Mucosa of descending colon (tissue), 3 donors: ENCODE results near the gene THBD. TPM values are rescaled to one million over a fixed set of nuclear protein-coding genes. Genes with fewer than 3 reads are reported as not detected.
A peak's percentile ranks its signal among the peaks of the same experiment; 100 is the strongest.

Source experiments
- ATAC-seq: fragments of 200-7000 bp; cut with Tn5 transposase; one replicate; pipeline ENCODE4 v1.9.1; 2020; ENCODE audit warnings: mild to moderate bottlenecking, moderate library complexity
- DNase-seq, 3 donors: peaks; one replicate each; pipeline ENCODE4 v3.0.0-alpha.2; 2020
- H3K36me3 ChIP-seq: fragments of 200-600 bp; one replicate; pipeline ENCODE4 v1.8.0; 2021; ENCODE audit warnings: low read depth, mild to moderate bottlenecking
- H3K4me1 ChIP-seq: fragments of 200-600 bp; one replicate; pipeline ENCODE4 v1.8.0; 2021; ENCODE audit warnings: low read depth, mild to moderate bottlenecking
- H3K4me3 ChIP-seq: fragments of 200-600 bp; one replicate; pipeline ENCODE4 v1.8.0; 2021; ENCODE audit warnings: mild to moderate bottlenecking
- H3K9me3 ChIP-seq: fragments of 200-600 bp; one replicate; pipeline ENCODE4 v1.8.0; 2021; ENCODE audit warnings: mild to moderate bottlenecking
- CTCF ChIP-seq: fragments of 200-600 bp; IDR thresholded peaks from one replicate; pipeline ENCODE4 v1.8.0; 2022; ENCODE audit warnings: antibody characterized with exemption, mild to moderate bottlenecking
- intact Hi-C, 2 donors: fragments of 100-400 bp; cut with DNase I in 1 of 2; cut with micrococcal nuclease in 1 of 2; formaldehyde crosslinking; loops; one replicate each; pipeline versions ENCODE4 v1.11.0 to v1.11.1; 2022; cut with DNase I, micrococcal nuclease
- total RNA-seq, 3 donors: library from RNA; stranded (reverse); fragmentation: NEBNext Ultra II Directional in 2 of 3; extraction: Animal tissue kit (Norgen Biotek cat#: 25700) in 2 of 3; gene quantifications; one replicate each; pipeline versions ENCODE4 v1.2.1 to v1.2.4, GENCODE V29; 2021 to 2023
- donor health status: DM: no; HTN: no; CAD: no; lungs with moderate emphysema.
- donor health status: DM: no; HTN: no; CAD: no.
- donor health status: DM: no; HTN: yes; CAD: no.

Gene THBD
- total RNA-seq, 3 donors from 2014 or later = 1.8 to 8.8 (median 5.9) TPM

DNA sequence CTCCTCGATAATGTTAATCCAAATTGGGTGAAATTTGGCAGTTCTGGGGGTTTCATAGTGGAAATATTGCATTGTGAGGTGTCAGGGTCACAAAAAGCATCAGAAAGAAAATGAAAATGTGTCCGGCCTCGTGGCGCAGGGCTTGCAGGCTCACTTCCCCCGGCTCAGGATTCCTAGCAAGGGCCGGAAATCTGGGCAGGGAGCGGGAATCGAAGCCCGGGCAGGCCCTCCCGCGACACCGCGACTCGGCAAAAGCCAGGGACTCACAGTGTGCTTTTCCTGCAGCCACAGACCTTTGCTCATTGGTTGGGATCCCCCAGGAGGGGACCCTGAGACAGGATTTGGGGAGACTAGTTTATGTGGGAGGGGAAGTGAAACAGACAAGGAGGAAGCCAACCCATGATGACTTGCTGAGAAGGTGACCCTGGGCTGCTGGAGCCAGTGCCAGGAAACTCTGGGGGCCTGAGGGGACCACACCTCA, 37.5 kb upstream of the THBD start:
- TF ChIP-seq CTCF = no peak
- peak in 1 of 3 donors; percentile 60 for DNase-seq
- H3K4me3 ChIP-seq = no peak overlapping the region

DNA sequence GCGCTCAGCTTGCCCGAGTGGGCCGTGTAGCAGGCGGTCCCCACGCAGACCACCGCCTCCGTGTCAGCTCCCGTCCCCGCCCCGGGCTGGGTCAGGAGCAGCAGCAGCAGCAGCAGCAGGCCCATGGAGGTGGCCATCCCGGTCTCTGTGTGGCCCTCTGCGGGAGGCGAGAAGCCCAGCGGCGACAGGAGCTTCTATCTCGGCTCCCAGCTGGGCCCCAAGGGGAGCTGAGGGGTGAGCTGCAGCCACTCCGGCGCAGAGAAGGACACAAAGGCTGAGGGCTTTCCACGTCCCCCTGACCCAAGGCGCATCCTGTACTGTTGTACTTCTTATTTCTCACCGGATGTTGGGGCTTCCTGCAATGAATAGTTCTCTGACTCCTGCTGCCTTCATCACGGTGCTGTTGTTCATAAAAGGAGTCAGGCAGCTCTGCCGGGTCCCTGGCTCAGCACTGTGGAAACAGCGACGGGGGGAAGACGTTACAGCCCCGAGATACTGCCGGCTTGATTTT, 36.6 kb upstream of the THBD start, which contains the start of gene CD93:
CD93 (minus strand) TSS at position 269 of the 511 bp plus-strand sequence; CDS start at position 137, 132 bp downstream.
- TF ChIP-seq CTCF = no peak
- intact Hi-C loops = no loop called here
- H3K36me3 ChIP-seq = no peaks in the 10 kb centered on the region
- ATAC-seq (peak; percentile 41), DNase-seq (no peak)
- no peaks in the 10 kb centered on the region for H3K4me1 ChIP-seq
- H3K4me3 ChIP-seq = no peak within 1 kb of the TSS
- H3K9me3 ChIP-seq = no peaks in the 10 kb centered on the region

More for the DNA sequence above, 37.5 kb upstream of the THBD start:
- Histone ChIP-seq H3K36me3 (no peaks in the 10 kb centered on the region), H3K9me3 (no peaks in the 10 kb centered on the region), H3K4me1 (no peaks in the 10 kb centered on the region)
- ATAC-seq = peak; percentile 12
- intact Hi-C loops = no loop called here

DNA sequence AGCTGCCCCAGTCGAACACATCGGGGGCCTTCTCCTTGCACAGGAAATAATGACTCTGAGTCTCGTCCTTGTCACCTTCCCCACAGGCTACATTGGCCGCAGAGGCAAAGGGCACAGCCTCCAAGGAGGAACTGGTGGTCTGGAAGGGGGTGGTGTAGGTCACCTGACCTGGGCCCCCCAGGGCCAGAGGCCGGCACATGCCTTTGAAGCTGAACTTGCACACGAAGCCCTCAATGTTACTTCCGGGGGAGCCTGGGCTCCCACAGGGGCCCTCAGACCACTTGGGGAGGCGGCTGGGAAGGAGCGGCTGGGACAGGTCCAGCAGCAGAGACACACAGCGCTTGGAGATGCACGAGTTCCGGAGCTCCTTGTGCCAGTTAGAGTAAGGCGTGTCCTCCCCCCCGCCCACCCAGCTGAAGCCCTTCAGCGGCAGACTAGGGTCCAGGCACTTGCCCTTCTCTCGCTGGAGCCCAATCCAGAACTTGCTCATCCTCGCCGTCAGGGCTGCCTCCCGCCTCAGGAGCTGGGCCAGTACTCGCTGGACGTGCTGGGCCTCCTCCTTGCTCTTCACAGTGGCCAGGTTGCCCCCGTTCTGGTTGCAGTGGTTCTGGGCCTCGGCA, 36.1 kb upstream of the THBD start:
- Histone ChIP-seq H3K4me1 (no peaks in the 10 kb centered on the region), H3K9me3 (no peaks in the 10 kb centered on the region), H3K36me3 (no peaks in the 10 kb centered on the region), H3K4me3 (no peak overlapping the region)
- DNase-seq (no peak), ATAC-seq (peak; percentile 18)
- TF ChIP-seq CTCF = no peak
- intact Hi-C loops = no loop called here

GRCh38 chr20:23084845-23085365, 35.4 kb upstream of the THBD start:
- DNase-seq (no peak), ATAC-seq (no peak)
- intact Hi-C loops = no loop called here
- no peaks in the 10 kb centered on the region for H3K4me1 ChIP-seq
- TF ChIP-seq CTCF = no peak
- H3K36me3 ChIP-seq = no peaks in the 10 kb centered on the region
- H3K4me3 ChIP-seq = no peak overlapping the region
- H3K9me3 ChIP-seq = no peaks in the 10 kb centered on the region

GRCh38 chr20:23084282-23084844, 34.9 kb upstream of the THBD start:
- no peaks in the 10 kb centered on the region for H3K36me3 ChIP-seq
- ATAC-seq = no peak
- H3K4me3 ChIP-seq = no peak overlapping the region
- intact Hi-C loops = no loop called here
- no peaks in the 10 kb centered on the region for H3K4me1 ChIP-seq
- H3K9me3 ChIP-seq = no peaks in the 10 kb centered on the region
- no peak for DNase-seq
- TF ChIP-seq CTCF = no peak
